ACHN (cell line): ENCODE data around the gene CCND2.

Experiments used
- DNase-seq: peaks from one replicate; pipeline ENCODE4 v3.0.0-alpha.2; 2015
- in situ Hi-C: cut with HindIII; loops from 2 replicates; pipeline ENCODE4 v1.10.0; 2017; ENCODE audit warnings: low sequenced_read_pairs, low pct_ligation_motif_present, low pct_unique_long_range_greater_than_20kb

CCND2 gene

DNA sequence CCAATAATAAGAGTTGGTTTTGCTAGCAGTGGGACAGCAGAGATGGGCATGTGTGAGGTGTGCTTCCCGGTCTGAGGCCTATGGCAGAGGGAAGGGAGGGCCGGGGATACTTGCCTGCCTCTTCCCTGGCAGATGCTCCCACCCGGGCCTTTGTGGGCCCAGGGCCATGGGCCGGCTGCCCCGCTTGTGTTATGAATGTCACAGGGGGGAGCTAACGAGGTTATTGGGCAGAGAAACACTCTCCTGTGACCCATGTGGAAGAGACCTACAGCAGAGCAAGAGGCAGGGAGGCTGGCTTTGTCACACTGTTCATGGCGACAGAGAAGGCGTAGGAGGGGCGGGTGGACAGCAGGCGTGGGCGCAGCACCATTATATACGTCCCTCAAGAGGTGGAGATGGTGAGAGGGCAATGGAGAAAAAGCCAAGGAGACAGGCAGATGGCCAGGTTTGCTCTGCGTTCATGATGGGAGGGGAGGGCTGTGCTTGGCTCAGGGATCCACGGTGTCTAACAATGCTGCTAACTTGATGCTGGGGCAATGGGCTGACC is 13.3 kb downstream of the CCND2 start:
- no peak for DNase-seq
- in situ Hi-C loops, result no loop called here

- DNase-seq, result peak; percentile 68
- in situ Hi-C loops, result no loop called here
Measured at GRCh38 chr12:4287325-4288211, 14.0 kb downstream of the CCND2 start.

DNA sequence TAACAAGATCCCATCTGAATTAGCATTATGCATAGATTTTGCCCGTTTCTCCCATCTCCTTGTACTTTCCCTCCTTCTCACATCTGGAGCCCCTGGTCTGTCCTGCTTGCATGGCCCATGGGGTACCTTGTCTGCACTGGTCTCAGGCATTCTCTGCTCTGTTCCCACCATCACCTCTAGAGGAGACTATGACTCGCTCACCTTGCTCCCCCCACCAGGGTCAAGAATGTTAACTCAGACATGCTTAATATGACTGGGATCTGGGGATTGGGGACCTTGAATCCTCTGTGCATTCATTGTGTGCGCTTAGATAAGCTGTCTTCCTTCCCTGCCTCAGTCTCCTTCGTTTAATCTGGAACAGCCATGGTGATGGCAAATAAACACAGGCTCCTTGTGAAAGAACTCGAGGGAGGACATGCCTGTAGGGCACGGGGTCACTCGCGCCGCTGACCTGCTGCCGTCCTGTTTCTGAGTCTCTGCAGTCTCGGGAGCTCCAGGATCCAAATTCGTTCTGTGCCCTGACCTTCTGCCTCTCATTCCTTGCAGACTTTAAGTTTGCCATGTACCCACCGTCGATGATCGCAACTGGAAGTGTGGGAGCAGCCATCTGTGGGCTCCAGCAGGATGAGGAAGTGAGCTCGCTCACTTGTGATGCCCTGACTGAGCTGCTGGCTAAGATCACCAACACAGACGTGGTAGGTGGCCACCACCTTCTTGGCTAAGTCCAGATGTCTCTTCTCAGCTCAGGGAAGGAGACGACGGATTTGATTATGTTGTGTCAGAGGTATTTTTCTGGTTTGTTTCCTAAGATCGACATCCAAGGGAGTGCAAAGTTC is 15.0 kb downstream of the CCND2 start:
- in situ Hi-C loops, result no loop called here
- no peak for DNase-seq

GRCh38 chr12:4289231-4289878 is 15.8 kb downstream of the CCND2 start:
- in situ Hi-C loops, result no loop called here

DNA sequence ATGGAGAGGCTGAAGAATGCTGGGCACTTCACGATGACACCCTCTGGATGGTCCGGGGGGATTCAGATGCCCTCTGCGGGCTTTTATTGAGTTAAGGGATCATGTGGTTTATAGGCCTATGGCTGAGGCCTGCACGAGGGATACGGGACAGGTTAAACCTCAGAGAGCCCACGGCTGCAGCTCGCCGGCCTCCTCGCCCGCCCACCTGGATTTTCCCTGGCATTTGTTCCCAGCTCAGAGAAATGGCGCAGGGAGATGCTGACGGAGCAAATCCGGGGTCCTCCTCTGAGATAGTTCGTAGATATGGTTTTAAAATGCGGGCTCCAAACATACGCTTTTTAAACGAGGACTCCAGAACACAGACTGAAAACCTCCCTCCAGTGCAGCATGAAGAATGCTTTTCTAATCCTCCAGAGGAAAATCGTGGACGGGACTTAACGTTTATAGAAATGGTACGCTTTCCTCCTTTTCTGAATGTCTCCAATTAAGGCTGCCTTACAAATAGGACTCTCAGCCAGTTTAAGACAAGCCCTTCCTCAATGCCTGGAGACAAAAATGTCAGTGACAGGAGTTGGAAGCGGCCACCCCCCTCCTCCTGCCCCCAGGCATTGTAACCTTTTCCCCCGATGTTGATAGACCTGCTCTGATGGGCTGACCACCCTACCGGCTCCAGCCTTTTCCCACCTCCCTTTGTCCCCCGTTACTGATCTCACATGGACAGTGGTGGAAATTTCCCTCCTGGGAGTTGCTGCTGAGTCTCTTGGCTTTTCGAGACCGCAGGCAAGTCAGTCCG is 16.6 kb downstream of the CCND2 start:
- in situ Hi-C loops, result no loop called here

More at GRCh38 chr12:4289231-4289878, 15.8 kb downstream of the CCND2 start:
- no peak for DNase-seq

DNA sequence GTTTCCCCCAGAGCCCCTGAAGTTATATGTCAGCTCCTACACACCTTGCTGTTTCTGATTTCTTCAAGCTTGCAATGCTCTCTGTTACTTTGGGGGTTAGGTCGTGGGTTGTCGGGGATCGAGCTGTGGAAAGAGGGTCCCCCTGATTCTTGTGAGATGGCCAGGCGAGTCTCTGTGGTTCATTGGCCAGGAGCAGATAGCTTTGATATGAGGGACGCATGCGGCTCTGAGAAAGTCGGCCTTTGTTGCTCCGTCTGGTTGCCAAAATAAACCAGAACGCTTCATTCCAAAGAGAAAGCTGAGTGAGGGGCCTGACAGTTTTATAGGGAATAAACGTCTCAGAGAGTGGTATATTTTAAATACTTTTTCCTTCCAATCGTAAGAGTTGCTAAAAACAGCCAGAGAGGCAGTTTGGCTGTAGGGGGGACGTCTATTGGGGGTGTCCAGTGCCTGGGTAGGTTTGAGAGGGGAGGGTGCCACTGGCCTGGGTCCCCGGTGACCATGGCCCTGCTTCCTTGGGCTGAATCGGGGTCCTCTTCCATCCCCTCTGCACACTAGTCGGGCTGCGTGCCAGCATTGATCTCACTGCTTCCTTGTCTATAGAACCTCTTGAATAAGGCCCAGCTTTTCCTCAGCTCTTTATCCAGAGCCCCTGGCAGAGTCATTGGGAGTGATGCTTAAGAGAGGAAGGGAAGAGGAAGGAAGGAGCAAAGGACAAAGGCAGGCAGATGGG is 18.9 kb downstream of the CCND2 start:
- DNase-seq, result no peak
- in situ Hi-C loops, result no loop called here

More for the DNA sequence above, 16.6 kb downstream of the CCND2 start:
- no peak for DNase-seq

GRCh38 chr12:4293299-4293965 is 19.9 kb downstream of the CCND2 start:
- in situ Hi-C loops, result no loop called here
- no peak for DNase-seq

DNA sequence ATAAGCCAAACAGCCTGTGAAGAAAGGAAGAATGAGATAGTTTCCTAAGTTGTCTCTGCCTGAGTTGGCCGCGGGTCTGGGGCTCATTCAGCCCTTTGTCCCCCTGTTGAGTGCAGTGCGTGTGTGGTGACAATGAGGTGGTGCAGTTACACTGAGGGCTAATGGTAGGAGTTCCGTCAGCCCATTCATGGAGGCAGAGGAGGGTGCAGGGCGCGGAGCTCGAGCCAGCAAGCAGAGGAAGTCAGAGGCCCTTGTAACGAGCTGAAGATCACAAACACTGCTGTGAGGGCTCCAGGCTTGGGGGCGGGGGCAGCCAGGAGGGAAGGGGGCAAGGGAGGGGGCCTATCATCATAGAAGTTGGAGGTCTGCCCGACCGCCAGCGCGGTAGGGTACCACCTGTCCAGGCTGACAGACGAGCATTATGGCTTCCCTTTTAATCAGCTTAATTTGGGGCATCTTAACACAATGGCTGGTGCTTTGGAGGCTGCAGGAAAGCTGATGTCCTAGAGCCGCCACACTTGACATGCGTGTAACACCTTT is 20.5 kb downstream of the CCND2 start:
- DNase-seq, result no peak
- in situ Hi-C loops, result no loop called here

GRCh38 chr12:4296751-4297150 is 23.2 kb downstream of the CCND2 start:
- DNase-seq, result no peak
- in situ Hi-C loops, result no loop called here

GRCh38 chr12:4297617-4298016 is 24.1 kb downstream of the CCND2 start:
- in situ Hi-C loops, result no loop called here
- DNase-seq, result no peak

DNA sequence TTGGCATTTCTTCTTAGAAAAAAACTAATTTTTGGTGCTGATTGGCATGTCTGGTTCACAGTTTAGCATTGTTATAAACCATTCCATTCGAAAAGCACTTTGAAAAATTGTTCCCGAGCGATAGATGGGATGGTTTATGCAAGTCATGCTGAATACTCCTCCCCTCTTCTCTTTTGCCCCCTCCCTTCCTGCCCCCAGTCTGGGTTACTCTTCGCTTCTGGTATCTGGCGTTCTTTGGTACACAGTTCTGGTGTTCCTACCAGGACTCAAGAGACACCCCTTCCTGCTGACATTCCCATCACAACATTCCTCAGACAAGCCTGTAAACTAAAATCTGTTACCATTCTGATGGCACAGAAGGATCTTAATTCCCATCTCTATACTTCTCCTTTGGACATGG is 27.3 kb downstream of the CCND2 start:
- in situ Hi-C loops, result no loop called here
- DNase-seq, result no peak

DNA sequence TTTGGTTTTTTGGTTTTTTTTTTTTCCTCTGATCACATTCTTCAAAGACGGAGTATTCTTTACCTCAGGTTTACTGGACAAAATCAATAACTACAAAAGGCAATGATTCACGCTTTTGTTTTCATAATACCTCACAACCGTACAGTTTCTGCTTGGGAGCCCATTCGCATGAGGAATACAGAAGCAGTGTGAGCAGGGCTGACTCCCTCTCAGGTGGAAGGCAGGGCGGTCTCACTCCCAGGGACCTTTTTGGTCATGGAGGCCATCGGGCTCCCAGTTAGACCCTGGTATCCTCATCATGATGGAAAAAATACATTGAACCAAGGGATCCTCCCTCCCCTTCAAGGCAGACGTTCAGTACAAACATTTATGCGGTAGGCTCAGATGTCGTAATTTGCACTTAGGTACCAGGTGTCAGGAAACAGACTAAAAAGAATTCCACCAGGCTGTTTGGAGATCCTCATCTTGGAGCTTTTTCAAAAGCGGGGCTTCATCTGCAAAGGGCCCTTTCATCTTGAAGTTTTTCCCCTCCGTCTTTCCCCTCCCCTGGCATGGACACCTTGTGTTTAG is 28.5 kb downstream of the CCND2 start:
- in situ Hi-C loops, result no loop called here
- no peak for DNase-seq

GRCh38 chr12:4302881-4303280 is 29.3 kb downstream of the CCND2 start:
- in situ Hi-C loops, result no loop called here
- DNase-seq, result no peak

DNA sequence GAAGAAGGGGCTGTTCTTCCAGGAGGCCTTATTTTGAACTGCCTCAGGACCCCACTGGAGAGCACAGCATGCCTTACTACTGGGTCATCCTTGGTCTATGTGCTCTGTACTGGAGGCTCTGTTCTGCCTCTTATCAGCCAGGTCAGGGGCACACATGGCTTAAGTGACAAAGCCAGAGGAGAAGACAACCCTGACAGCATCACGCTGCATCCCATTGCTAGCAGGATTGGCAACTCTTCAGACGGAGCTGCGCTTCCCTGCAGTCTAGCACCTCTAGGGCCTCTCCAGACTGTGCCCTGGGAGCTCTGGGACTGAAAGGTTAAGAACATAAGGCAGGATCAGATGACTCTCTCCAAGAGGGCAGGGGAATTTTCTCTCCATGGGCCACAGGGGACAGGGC is 30.2 kb downstream of the CCND2 start:
- in situ Hi-C loops, result no loop called here

GRCh38 chr12:4307593-4308333 is 34.2 kb downstream of the CCND2 start:
- peak; percentile 91 for DNase-seq
- in situ Hi-C loops, result no loop called here

More for the DNA sequence above, 30.2 kb downstream of the CCND2 start:
- DNase-seq, result no peak
